HFF-Myc (cell line): ENCODE measurements around the gene GALNT16.

ENCODE experiments used
- DNase-seq: peaks from one replicate; pipeline ENCODE4 v3.0.0-alpha.2; 2011; ENCODE audit warnings: low read depth; ENCODE audit errors: extremely low read depth
- H3K4me3 ChIP-seq: replicated peaks from 2 replicates; pipeline ENCODE4 v1.5.1; 2011; ENCODE audit warnings: low read depth, mild to moderate bottlenecking, control low read depth, low read length
- CTCF ChIP-seq: IDR thresholded peaks from 2 replicates; pipeline ENCODE4 v1.5.1; 2012; ENCODE audit warnings: mild to moderate bottlenecking, low read depth, low read length, control low read depth; ENCODE audit errors: missing control alignments

Gene GALNT16

GRCh38 chr14:69232388-69232787 is 27.6 kb upstream of the GALNT16 start:
- TF ChIP-seq CTCF, result no peak
- DNase-seq, result no peak
- H3K4me3 ChIP-seq, result no peak overlapping the region

- no peak for TF ChIP-seq CTCF
- H3K4me3 ChIP-seq, result no peak overlapping the region
- DNase-seq, result no peak
Measured at GRCh38 chr14:69234106-69234505, 25.9 kb upstream of the GALNT16 start.

GRCh38 chr14:69235708-69236107 is 24.2 kb upstream of the GALNT16 start:
- TF ChIP-seq CTCF, result no peak
- H3K4me3 ChIP-seq, result no peak overlapping the region
- DNase-seq, result no peak

GRCh38 chr14:69237142-69237541 is 22.8 kb upstream of the GALNT16 start:
- H3K4me3 ChIP-seq, result no peak overlapping the region
- TF ChIP-seq CTCF, result no peak

GRCh38 chr14:69237584-69237983 is 22.4 kb upstream of the GALNT16 start:
- H3K4me3 ChIP-seq, result no peak overlapping the region
- no peak for TF ChIP-seq CTCF
- no peak for DNase-seq

More at GRCh38 chr14:69237142-69237541, 22.8 kb upstream of the GALNT16 start:
- no peak for DNase-seq

- H3K4me3 ChIP-seq, result no peak overlapping the region
- no peak for TF ChIP-seq CTCF
- DNase-seq, result no peak
Measured at GRCh38 chr14:69238883-69239282, 21.1 kb upstream of the GALNT16 start.

- TF ChIP-seq CTCF, result no peak
- H3K4me3 ChIP-seq, result no peak overlapping the region
- no peak for DNase-seq
Measured at GRCh38 chr14:69240527-69241173, 19.3 kb upstream of the GALNT16 start.
